ENCODE measurements around the gene MCRIP2. TPM values are rescaled to one million over a fixed set of nuclear protein-coding genes. Genes with fewer than 3 reads are reported as not detected.
A peak's percentile ranks its signal among the peaks of the same experiment; 100 is the strongest.

The MCRIP2 gene
- total RNA-seq, 2 donors from 2014 or later, result 41.2 to 47.5 TPM

DNA sequence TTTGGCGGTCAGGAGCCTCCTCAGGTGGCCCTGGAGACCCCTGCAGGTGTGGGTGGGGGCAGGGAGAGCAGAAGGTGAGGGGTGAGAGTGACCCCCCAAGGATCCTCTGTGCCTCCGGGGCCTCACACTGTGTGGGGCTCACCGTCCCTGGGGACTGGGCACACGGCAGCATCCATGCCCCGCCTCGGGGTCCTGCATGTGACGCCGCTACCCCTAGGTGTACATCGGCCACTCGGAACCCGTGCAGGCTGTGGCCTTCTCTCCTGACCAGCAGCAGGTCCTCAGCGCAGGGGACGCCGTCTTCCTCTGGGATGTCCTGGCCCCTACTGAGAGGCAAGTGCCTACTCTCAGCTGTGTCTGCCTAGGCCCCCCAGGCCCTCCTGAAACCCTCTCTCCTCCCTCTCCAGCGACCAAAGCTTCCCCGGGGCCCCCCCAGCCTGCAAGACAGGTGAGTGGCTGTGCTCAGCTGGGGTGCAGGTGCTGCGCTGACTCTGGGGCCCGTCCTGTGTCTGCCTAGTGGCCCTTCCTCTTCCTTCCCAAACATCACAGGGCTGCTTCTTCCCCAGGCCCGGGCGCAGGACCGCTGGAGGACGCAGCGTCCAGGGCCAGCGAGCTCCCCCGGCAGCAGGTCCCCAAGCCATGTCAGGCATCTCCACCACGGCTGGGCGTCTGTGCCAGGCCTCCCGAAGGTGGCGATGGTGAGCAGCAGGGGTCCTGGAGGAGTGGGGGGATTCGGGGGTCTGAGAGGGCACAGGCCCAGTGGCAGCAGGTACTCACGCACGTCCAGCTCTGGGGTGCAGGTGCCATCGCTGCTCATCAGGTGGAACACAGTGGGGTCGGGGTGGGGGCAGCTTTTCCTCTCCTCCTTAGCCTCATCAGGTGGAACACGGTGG lies 17.3 kb downstream of the MCRIP2 start:
- intact Hi-C loops (cut with DNase I), result no loop called here
- no peak for ATAC-seq

DNA sequence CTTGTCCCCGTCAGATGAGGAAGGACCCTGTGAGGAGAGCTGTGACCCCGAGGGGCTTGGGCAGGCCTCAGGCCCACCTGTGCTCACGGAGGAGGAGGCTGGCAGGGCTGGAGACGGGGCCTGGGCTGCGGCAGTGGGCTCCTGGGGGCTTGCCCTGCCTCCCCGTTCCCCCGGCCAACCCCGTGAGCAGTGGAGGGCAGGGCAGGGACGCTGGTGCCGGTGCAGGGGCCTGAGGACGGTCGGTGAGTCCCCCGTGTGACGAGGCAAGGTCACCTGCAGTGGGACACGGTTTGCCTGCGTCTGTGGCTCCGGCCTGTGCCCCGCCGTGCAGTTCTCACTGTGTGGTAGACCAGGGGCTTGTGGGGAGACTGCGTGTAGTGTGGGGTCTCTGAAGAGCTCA lies 18.0 kb downstream of the MCRIP2 start:
- no peaks in the 10 kb centered on the region for H3K9me3 ChIP-seq
- no peak overlapping the region for H3K4me3 ChIP-seq
- H3K36me3 ChIP-seq (replicated peaks in 1 of 2; ENCODE audit: insufficient read depth in 1 of 2, low read depth in 2 of 2), result no peaks in the 10 kb centered on the region
- no peak for TF ChIP-seq POLR2A (IDR thresholded peaks at IDR 0.05)
- TF ChIP-seq, protein P1, sequence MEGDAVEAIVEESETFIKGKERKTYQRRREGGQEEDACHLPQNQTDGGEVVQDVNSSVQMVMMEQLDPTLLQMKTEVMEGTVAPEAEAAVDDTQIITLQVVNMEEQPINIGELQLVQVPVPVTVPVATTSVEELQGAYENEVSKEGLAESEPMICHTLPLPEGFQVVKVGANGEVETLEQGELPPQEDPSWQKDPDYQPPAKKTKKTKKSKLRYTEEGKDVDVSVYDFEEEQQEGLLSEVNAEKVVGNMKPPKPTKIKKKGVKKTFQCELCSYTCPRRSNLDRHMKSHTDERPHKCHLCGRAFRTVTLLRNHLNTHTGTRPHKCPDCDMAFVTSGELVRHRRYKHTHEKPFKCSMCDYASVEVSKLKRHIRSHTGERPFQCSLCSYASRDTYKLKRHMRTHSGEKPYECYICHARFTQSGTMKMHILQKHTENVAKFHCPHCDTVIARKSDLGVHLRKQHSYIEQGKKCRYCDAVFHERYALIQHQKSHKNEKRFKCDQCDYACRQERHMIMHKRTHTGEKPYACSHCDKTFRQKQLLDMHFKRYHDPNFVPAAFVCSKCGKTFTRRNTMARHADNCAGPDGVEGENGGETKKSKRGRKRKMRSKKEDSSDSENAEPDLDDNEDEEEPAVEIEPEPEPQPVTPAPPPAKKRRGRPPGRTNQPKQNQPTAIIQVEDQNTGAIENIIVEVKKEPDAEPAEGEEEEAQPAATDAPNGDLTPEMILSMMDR (IDR thresholded peaks at IDR 0.05), result no peak
- no peaks in the 10 kb centered on the region for H3K27me3 ChIP-seq
- ATAC-seq (no peak), DNase-seq (no peak)
- 85% methylated on average over 20 of the region's 20 CpGs; no CpG with 5 or more reads in 1 of the 2 donors for WGBS, 2 donors
- peak overlapping the region in 1 of 4 donors; percentile 80 for H3K27ac ChIP-seq
- peaks cover 19% of the 10 kb centered on the region for H3K4me1 ChIP-seq
- intact Hi-C loops (cut with DNase I), result no loop called here

More for the DNA sequence above, 17.3 kb downstream of the MCRIP2 start:
- Histone ChIP-seq H3K27me3 (no peaks in the 10 kb centered on the region), H3K9me3 (no peaks in the 10 kb centered on the region), H3K4me3 (no peak overlapping the region), H3K27ac (no peak overlapping the region), H3K4me1 (peaks cover 19% of the 10 kb centered on the region), H3K36me3 (replicated peaks in 1 of 2; ENCODE audit: insufficient read depth in 1 of 2, low read depth in 2 of 2) (no peaks in the 10 kb centered on the region)
- no peak for DNase-seq
- no peak for TF ChIP-seq POLR2A (IDR thresholded peaks at IDR 0.05)
- WGBS, 2 donors, result 92 to 94% methylated on average over 14 to 26 of the region's 35 CpGs

DNA sequence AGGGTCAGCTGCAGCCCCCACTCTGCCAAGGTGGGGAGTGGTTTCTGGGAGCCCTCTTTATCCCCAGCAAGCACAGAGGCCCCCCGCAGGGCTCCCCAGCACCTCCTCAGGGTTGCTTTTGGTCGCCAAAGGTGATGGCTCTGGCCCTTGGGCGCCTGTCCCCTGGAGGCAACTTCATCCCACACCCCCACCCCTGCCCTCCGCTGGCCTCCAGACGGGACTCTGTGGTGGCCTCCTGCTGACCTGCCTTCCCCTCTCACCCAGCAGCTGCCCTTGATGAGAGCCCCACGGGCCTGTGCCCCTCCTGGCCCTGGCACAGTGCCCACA lies 18.5 kb downstream of the MCRIP2 start:
- H3K4me1 ChIP-seq, result peaks cover 19% of the 10 kb centered on the region
- TF ChIP-seq, protein P1 (IDR thresholded peaks at IDR 0.05), result no peak
- TF ChIP-seq POLR2A (IDR thresholded peaks at IDR 0.05), result no peak
- peak overlapping the region; percentile 68 to 82 (median 76) for H3K27ac ChIP-seq
- no peaks in the 10 kb centered on the region for H3K9me3 ChIP-seq
- 64 to 67% methylated on average over 4 of the region's 6 CpGs for WGBS, 2 donors
- H3K27me3 ChIP-seq, result no peaks in the 10 kb centered on the region
- no peak overlapping the region for H3K4me3 ChIP-seq
- H3K36me3 ChIP-seq (replicated peaks in 1 of 2; ENCODE audit: insufficient read depth in 1 of 2, low read depth in 2 of 2), result no peaks in the 10 kb centered on the region
- ATAC-seq, result no peak
- intact Hi-C loops (cut with DNase I), result no loop called here
- DNase-seq, result no peak

DNA sequence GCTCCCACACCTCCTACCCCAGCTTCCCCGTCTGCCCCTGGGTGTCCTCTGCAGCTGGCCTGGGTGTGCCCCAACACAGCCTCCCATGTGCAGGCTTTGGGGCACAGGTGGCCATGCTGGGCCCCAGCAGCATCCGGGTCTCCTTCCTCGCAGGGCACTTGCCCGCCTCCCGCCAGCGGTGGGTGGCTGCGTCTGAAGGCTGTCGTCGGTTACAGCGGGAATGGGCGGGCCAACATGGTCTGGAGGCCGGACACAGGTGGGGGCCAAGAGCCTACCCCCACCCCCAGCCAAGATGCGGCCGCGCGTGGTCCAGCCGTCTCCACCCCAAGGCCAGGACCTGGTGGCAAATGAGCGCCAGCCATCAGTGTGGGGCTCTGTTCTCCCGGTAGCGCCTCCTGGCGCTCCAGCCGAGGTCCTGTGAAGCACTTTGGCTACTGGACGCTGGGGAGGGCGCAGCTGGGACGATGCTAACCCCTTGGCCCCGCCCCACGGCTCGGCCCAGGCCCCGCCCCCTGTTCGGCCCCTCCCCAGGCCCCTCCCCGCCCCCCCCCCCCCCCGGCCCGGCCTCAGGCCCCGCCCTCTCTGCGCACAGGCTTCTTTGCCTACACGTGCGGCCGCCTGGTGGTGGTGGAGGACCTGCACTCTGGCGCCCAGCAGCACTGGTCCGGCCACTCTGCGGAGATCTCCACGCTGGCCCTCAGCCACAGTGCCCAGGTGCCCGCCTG lies 19.0 kb downstream of the MCRIP2 start:
- intact Hi-C loops (cut with DNase I), result no loop called here
- DNase-seq (peak; percentile 96 to 99 (median 98)), ATAC-seq (peak; percentile 88)
- Histone ChIP-seq H3K4me1 (peaks cover 19% of the 10 kb centered on the region), H3K27me3 (no peaks in the 10 kb centered on the region), H3K4me3 (no peak overlapping the region), H3K9me3 (no peaks in the 10 kb centered on the region), H3K36me3 (replicated peaks in 1 of 2; ENCODE audit: insufficient read depth in 1 of 2, low read depth in 2 of 2) (no peaks in the 10 kb centered on the region), H3K27ac (peak overlapping the region; percentile 71 to 82 (median 80))
- TF ChIP-seq POLR2A (IDR thresholded peaks at IDR 0.05), result peak in 2 of 3 donors; percentile 42 to 52
- TF ChIP-seq, protein P1 (IDR thresholded peaks at IDR 0.05), result peak; percentile 54 to 76 (median 67)
- WGBS, 2 donors, result 18 to 20% methylated on average over 2 to 27 of the region's 43 CpGs

DNA sequence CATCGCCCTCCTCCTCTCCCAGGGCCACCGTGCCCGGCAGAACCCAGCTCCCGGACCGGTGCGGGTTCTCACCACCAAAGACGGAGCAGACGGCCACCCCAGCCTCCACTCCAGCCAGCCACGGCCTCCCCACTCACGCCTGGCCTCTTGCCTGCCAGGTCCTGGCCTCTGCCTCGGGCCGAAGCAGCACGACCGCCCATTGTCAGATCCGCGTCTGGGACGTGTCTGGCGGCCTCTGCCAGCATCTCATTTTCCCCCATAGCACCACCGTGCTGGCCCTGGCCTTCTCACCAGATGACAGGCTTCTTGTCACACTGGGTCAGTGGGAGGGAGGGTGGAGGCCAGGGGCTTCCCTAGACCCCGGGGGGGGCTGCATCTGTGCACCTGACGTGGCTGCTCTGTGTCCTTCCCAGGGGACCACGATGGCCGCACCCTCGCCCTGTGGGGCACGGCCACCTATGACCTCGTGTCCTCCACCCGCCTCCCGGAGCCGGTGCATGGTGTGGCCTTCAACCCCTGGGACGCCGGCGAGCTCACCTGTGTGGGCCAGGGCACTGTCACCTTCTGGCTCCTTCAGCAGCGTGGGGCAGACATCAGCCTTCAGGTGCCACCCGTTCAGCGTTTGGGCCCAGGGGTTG lies 19.7 kb downstream of the MCRIP2 start:
- ATAC-seq, result no peak
- DNase-seq, result peak in 1 of 4 donors; percentile 42
- TF ChIP-seq, protein P1 (IDR thresholded peaks at IDR 0.05), result no peak
- no peak for TF ChIP-seq POLR2A (IDR thresholded peaks at IDR 0.05)
- H3K9me3 ChIP-seq, result no peaks in the 10 kb centered on the region
- no peak overlapping the region for H3K4me3 ChIP-seq
- WGBS, 2 donors, result 0 to 30% methylated on average over 3 to 35 of the region's 35 CpGs
- intact Hi-C loops (cut with DNase I), result no loop called here
- H3K27me3 ChIP-seq, result no peaks in the 10 kb centered on the region
- H3K4me1 ChIP-seq, result peaks cover 19% of the 10 kb centered on the region
- peak overlapping the region; percentile 30 to 80 (median 78) for H3K27ac ChIP-seq
- H3K36me3 ChIP-seq (replicated peaks in 1 of 2; ENCODE audit: insufficient read depth in 1 of 2, low read depth in 2 of 2), result no peaks in the 10 kb centered on the region

Data from body of pancreas (tissue), 4 donors.